Stomach (tissue), 9 donors: ENCODE results near the gene PRKCA. TPM values are rescaled to one million over a fixed set of nuclear protein-coding genes. Genes with fewer than 3 reads are reported as not detected.
"Not testable (repeated sequence)": the region's sequence is repeated elsewhere in the genome, so short reads cannot be mapped to it uniquely, and the experiment has no call there.

Experiments
- DNase-seq, 2 donors: peaks; one replicate each; pipeline versions ENCODE4 v3.0.0 to v3.0.0-alpha.2; 2013 to 2019
- H3K27ac ChIP-seq, 5 donors: fragments of 200-600 bp in 4 of 5; sonication (generic) in 4 of 5; one replicate each; pipeline ENCODE4 v1.5.1; 2013 to 2019; ENCODE audit warnings: mild to moderate bottlenecking in 1 of 5, moderate library complexity in 1 of 5
- H3K27me3 ChIP-seq, 3 donors: fragments of 200-600 bp; sonication (generic); one replicate each; pipeline ENCODE4 v1.5.1; 2017 to 2019; ENCODE audit warnings: mixed run types in 1 of 3
- H3K36me3 ChIP-seq, 4 donors: fragments of 200-600 bp; sonication (generic); 1 replicate in 3 of 4; 2 replicates in 1 of 4; pipeline ENCODE4 v1.5.1; 2016 to 2019
- H3K4me1 ChIP-seq, 4 donors: fragments of 200-600 bp; sonication (generic); one replicate each; pipeline ENCODE4 v1.5.1; 2016 to 2019
- H3K4me3 ChIP-seq, 4 donors: fragments of 200-600 bp; sonication (generic) in 3 of 4; one replicate each; pipeline ENCODE4 v1.5.1; 2016 to 2019; ENCODE audit warnings: mild to moderate bottlenecking in 1 of 4
- H3K9me3 ChIP-seq, 4 donors: fragments of 200-600 bp; sonication (generic); one replicate each; pipeline ENCODE4 v1.5.1; 2016 to 2019
- CTCF ChIP-seq, 7 experiments: fragments of 450-650 bp in 4 of 7; fragments of 200-600 bp in 3 of 7; sonication (generic) in 3 of 7; IDR thresholded peaks; one replicate each; pipeline ENCODE4 v1.5.1; 2016 to 2019; ENCODE audit warnings: antibody characterized with exemption in 7 of 7, control low read depth in 2 of 7, mild to moderate bottlenecking in 1 of 7
- EP300 ChIP-seq: sonication (generic); formaldehyde crosslinking; IDR thresholded peaks from one replicate; pipeline ENCODE4 v1.6.1; 2017; ENCODE audit warnings: antibody characterized with exemption
- POLR2A ChIP-seq, 4 donors: fragments of 450-650 bp; IDR thresholded peaks; one replicate each; pipeline ENCODE4 v1.6.1; 2016; ENCODE audit warnings: antibody characterized with exemption in 4 of 4, control low read depth in 2 of 4, mild to moderate bottlenecking in 1 of 4, moderate library complexity in 1 of 4
- POLR2AphosphoS5 ChIP-seq, 3 donors: sonication (generic); formaldehyde crosslinking; IDR thresholded peaks; one replicate each; pipeline ENCODE4 v1.6.1; 2016; ENCODE audit warnings: antibody characterized with exemption in 3 of 3
- WGBS, 5 donors: extraction: QIAGEN DNeasy Blood & Tissue Kit in 3 of 5; methylation state at CpG; one replicate each; pipeline versions ENCODE4 v1.1.5 to v1.1.7; 2013 to 2018; 5-methylcytosine and 5-hydroxymethylcytosine counted together
- intact Hi-C: fragments of 100-400 bp; cut with DNase I; formaldehyde crosslinking; loops from one replicate; pipeline ENCODE4 v1.15.1; 2023; ENCODE audit warnings: low total_unique reads
- polyA plus RNA-seq, 3 donors: library from polyadenylated mRNA; stranded (reverse); fragments of 200-250 nt; gene quantifications; one replicate each; pipeline ENCODE4 v1.2.3, GENCODE V29; 2013
- total RNA-seq, 5 donors: library from RNA; depleted of rRNA; stranded (reverse); fragments of >200 nt; gene quantifications; one replicate each; pipeline versions ENCODE4 v1.1.0 to v1.2.3, GENCODE V29; 2014 to 2016
- donor health status: healthy with polysubstance abuse.
- donor health status: Bipolar disorder and iron deficiency.
- donor health status: healthy.

Gene PRKCA
- total and polyA plus RNA-seq, 8 donors = 2.1 to 41.1 (median 12.2) TPM

- Histone ChIP-seq H3K4me3 (no peak overlapping the region), H3K9me3 (no peaks in the 10 kb centered on the region), H3K27me3 (no peaks in the 10 kb centered on the region), H3K36me3 (no peaks in the 10 kb centered on the region), H3K27ac (no peak overlapping the region), H3K4me1 (no peaks in the 10 kb centered on the region)
- intact Hi-C loops = no loop called here
- WGBS, 5 donors = 76 to 84% (median 77%) methylated on average over 9 of the region's 9 CpGs
- TF ChIP-seq POLR2AphosphoS5 (IDR thresholded peaks at IDR 0.05) (no peak), EP300 (no peak), CTCF (IDR thresholded peaks at IDR 0.05) (no peak)
- DNase-seq = no peak
These were observed 183.0 kb downstream of the PRKCA start for GRCh38 chr17:66485309-66485947.

DNA sequence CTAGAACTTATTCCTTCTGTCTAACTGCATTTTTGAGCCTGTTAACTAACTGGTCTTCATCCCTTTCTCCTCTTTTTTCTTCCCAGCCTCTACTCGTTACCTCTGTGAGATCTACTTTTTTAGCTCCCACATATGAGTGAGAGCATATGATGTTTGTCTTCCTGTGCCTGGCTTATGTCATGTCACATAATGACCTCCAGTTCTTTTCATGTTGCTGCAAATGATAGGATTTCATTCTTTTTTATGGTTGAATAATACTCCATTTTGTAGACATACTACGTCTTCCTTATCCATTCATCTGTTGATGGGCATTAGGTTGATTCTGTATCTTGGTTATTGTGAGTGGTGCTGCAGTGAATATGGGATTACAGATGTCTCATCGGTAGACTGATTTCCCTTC is 184.7 kb downstream of the PRKCA start:
- intact Hi-C loops = no loop called here
- DNase-seq = no peak
- Histone ChIP-seq H3K36me3 (no peaks in the 10 kb centered on the region), H3K27ac (no peak overlapping the region), H3K9me3 (no peaks in the 10 kb centered on the region), H3K4me1 (no peaks in the 10 kb centered on the region), H3K4me3 (no peak overlapping the region), H3K27me3 (no peaks in the 10 kb centered on the region)
- no peak for TF ChIP-seq POLR2AphosphoS5 (IDR thresholded peaks at IDR 0.05)
- TF ChIP-seq POLR2A (IDR thresholded peaks at IDR 0.05) = no peak
- TF ChIP-seq EP300 = no peak
- TF ChIP-seq CTCF (IDR thresholded peaks at IDR 0.05) = no peak
- WGBS, 5 donors = 95 to 97% (median 97%) methylated on average over 3 of the region's 3 CpGs

DNA sequence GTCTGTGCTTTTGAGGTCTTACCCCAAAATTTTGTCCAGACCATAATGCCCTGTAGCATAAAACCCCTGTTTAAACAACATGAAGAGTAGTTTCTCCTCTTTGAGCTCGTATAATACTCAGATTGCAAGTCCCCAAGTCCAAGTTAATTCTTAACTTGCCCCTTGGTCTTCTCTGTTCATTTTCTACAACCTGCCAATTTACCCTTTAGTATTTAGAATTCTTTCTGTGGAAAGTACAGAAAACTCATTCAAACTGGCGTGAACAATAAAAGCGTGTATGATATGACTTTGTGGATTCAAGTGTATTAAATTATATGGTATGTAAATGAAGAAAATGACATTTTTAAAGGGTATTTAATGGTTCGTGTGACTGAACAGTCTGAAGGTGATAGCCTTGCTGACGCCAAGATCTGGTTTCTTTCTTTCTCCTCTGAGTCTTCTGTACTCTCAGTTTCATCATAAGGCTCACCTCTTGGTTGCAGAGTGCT is 185.6 kb downstream of the PRKCA start:
- H3K4me3 ChIP-seq = no peak overlapping the region
- H3K4me1 ChIP-seq = peaks cover 0 to 6% (median 0%) of the 10 kb centered on the region in 4 donors
- intact Hi-C loops = no loop called here
- H3K27me3 ChIP-seq = no peaks in the 10 kb centered on the region
- H3K27ac ChIP-seq = no peak overlapping the region
- 50 to 73% (median 65%) methylated on average over 5 of the region's 5 CpGs for WGBS, 5 donors
- TF ChIP-seq POLR2AphosphoS5 (IDR thresholded peaks at IDR 0.05) = no peak
- no peak for TF ChIP-seq EP300
- TF ChIP-seq POLR2A (IDR thresholded peaks at IDR 0.05) = no peak
- no peak for TF ChIP-seq CTCF (IDR thresholded peaks at IDR 0.05)
- DNase-seq = no peak
- H3K9me3 ChIP-seq = no peaks in the 10 kb centered on the region
- no peaks in the 10 kb centered on the region for H3K36me3 ChIP-seq

DNA sequence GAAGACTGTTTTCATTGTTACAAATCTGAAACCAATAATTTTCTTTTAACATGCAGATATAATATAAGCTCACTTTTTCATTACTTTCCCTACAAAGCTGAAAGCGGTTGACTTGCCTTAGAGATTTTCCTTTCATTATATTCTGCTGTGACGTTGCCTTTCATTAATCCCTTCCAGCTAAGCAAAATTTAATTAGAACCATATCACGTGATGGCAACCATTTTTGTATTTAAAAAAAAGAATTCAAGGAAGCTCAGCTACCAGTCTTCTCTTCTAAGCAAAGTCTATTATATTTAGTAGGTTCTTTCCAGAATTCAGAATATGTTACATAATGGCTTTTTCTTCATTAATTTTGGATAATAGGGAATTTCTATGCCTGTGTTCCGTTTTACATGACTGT is 186.5 kb downstream of the PRKCA start:
- Histone ChIP-seq H3K9me3 (no peaks in the 10 kb centered on the region), H3K27me3 (no peaks in the 10 kb centered on the region), H3K27ac (no peak overlapping the region), H3K4me3 (no peak overlapping the region), H3K36me3 (no peaks in the 10 kb centered on the region), H3K4me1 (peaks cover 0 to 12% (median 0%) of the 10 kb centered on the region in 4 donors)
- intact Hi-C loops = no loop called here
- no peak for TF ChIP-seq POLR2A (IDR thresholded peaks at IDR 0.05)
- TF ChIP-seq POLR2AphosphoS5 (IDR thresholded peaks at IDR 0.05) = no peak
- no peak for TF ChIP-seq CTCF (IDR thresholded peaks at IDR 0.05)
- no peak for TF ChIP-seq EP300
- DNase-seq = no peak
- 88 to 96% (median 91%) methylated on average over 4 of the region's 4 CpGs for WGBS, 5 donors

DNA sequence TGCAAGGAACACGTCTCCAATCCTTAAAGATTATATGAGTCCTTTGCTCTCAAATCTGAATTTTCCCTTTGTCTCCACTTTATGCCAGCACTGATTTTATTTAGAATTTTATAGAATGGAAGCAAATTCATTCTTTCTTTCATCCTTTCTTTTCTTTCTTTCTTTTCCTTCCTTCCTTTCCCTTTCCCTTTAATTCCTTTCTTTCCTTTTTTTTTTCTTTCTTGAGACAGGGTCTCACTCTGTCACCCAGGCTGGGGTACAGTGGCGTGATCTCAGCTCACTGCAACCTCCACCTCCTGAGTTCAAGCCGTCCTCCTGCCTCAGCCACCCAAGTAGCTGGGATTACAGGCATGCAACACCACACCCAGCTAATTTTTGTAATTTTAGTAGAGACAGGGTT is 187.2 kb downstream of the PRKCA start:
- WGBS, 5 donors = 93 to 98% (median 97%) methylated on average over 3 of the region's 3 CpGs
- H3K4me3 ChIP-seq, intact Hi-C loops, H3K9me3 ChIP-seq, H3K27me3 ChIP-seq, H3K27ac ChIP-seq, DNase-seq, H3K36me3 ChIP-seq: not testable (repeated sequence)
- peaks cover 0 to 18% (median 0%) of the 10 kb centered on the region in 4 donors for H3K4me1 ChIP-seq
